Measurements from ENCODE around the gene ANKMY1.

Gene ANKMY1

GRCh38 chr2:240560480-240561324 is 2.9 kb upstream of the ANKMY1 start (continued):
- peak; percentile 51 for TF ChIP-seq PATZ1 (tag by site-specific recombination; IDR thresholded peaks at IDR 0.05)
- peak; percentile 79 for TF ChIP-seq KLF10 (tag by site-specific recombination; IDR thresholded peaks at IDR 0.05)
- 0 out of 2 replicates have a peak, but pooled peaks have one; percentile 23 for TF ChIP-seq ZNF394 (tag by site-specific recombination; IDR thresholded peaks at IDR 0.05; ENCODE audit: borderline replicate concordance)
- 0 out of 2 replicates have a peak, but pooled peaks have one; percentile 16 for TF ChIP-seq ZEB2 (tag by site-specific recombination; IDR thresholded peaks at IDR 0.05)
- TF ChIP-seq ZBTB20 (tag by site-specific recombination; IDR thresholded peaks at IDR 0.05), result peak; percentile 10; the same call in 1 of the 2 replicates
- TF ChIP-seq ZNF548 (tag by site-specific recombination; IDR thresholded peaks at IDR 0.05), result no peak
- peak; percentile 92; the same call in 1 of the 2 replicates for TF ChIP-seq ZFP69B (tag by site-specific recombination; IDR thresholded peaks at IDR 0.05)
- peak; percentile 97 for TF ChIP-seq KLF9 (tag by site-specific recombination; IDR thresholded peaks at IDR 0.05; ENCODE audit: low read depth)
- TF ChIP-seq ZNF600 (tag by site-specific recombination; IDR thresholded peaks at IDR 0.05), result no peak
- TF ChIP-seq ZNF202 (tag by site-specific recombination; IDR thresholded peaks at IDR 0.05; ENCODE audit: borderline replicate concordance), result no peak
- TF ChIP-seq ZNF555 (tag by site-specific recombination; conservative IDR thresholded peaks at IDR 0.05), result no peak
- peak; percentile 84 for TF ChIP-seq ZSCAN30 (tag by site-specific recombination; IDR thresholded peaks at IDR 0.05)
- TF ChIP-seq CTCF (tag by site-specific recombination; IDR thresholded peaks at IDR 0.05), result peak; percentile 49; the same call in 1 of the 2 replicates
- TF ChIP-seq ZNF404 (tag by site-specific recombination; IDR thresholded peaks at IDR 0.05), result no peak
- no peak for TF ChIP-seq ZNF514 (tag by site-specific recombination; IDR thresholded peaks at IDR 0.05)

DNA sequence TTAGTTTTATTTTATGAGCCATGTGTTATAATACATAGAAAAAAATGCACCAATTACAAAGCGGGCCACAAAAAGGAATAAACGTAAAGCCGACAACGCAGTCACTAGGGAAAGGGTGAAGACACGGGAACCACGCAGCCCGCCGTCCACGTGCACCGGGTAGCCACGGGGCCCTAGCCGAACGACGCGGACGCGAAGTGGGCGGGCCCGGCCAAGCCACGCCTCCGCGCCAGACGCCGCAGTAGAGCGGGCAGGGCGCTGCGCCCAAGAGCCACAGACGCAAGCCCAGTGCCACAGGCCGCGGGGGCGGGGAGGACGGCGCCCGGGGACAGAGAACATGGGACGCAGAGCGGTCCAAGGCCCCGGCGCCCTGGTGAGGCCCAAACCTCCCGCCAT is 2.3 kb upstream of the ANKMY1 start, which contains the start of gene DUSP28:
Gene DUSP28, plus strand, starts transcription at position 274 of the 396 bp plus-strand sequence. CDS start 328 bp downstream, outside the sequence.
- H3K9me3 ChIP-seq (ENCODE audit: control insufficient read depth, insufficient read depth, low read depth, low read length), result no peaks in the 10 kb centered on the region
- H3K36me3 ChIP-seq (ENCODE audit: control insufficient read depth in 2 of 2, insufficient read depth in 1 of 2, low read length in 2 of 2), result peaks cover 0 to 29% of the 10 kb centered on the region in 2 experiments; a peak in 1 of 3 replicates
- CTCF ChIA-PET, result interaction anchor here (0.7 kb wide), 1 partner anchor 109 kb away, joined by 3 read pairs; no protein-coding TSS in a partner anchor
- POLR2A ChIA-PET, result interaction anchor here (1.8 kb wide), 1 partner anchor 26 kb away, joined by 53 read pairs; the partner anchor contains the start of gene CAPN10
- peaks cover 5% of the 10 kb centered on the region for H3K4me1 ChIP-seq (ENCODE audit: control insufficient read depth, insufficient read depth, low read length)
- peak within 1 kb of the TSS; percentile 90 for H3K27ac ChIP-seq (ENCODE audit: extremely low read depth, low read depth, low read length)
- H3K4me3 ChIP-seq (ENCODE audit: low read depth, low read length), result peak within 1 kb of the TSS; percentile 64
- TF ChIP-seq OVOL3 (tag by site-specific recombination; IDR thresholded peaks at IDR 0.05), result no peak
- TF ChIP-seq, protein P1, sequence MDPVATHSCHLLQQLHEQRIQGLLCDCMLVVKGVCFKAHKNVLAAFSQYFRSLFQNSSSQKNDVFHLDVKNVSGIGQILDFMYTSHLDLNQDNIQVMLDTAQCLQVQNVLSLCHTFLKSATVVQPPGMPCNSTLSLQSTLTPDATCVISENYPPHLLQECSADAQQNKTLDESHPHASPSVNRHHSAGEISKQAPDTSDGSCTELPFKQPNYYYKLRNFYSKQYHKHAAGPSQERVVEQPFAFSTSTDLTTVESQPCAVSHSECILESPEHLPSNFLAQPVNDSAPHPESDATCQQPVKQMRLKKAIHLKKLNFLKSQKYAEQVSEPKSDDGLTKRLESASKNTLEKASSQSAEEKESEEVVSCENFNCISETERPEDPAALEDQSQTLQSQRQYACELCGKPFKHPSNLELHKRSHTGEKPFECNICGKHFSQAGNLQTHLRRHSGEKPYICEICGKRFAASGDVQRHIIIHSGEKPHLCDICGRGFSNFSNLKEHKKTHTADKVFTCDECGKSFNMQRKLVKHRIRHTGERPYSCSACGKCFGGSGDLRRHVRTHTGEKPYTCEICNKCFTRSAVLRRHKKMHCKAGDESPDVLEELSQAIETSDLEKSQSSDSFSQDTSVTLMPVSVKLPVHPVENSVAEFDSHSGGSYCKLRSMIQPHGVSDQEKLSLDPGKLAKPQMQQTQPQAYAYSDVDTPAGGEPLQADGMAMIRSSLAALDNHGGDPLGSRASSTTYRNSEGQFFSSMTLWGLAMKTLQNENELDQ (tag by site-specific recombination; IDR thresholded peaks at IDR 0.05; ENCODE audit: low read depth), result no peak
- no peak for TF ChIP-seq ZNF561 (tag by site-specific recombination; IDR thresholded peaks at IDR 0.05; ENCODE audit: borderline replicate concordance)
- TF ChIP-seq SCRT2 (tag by site-specific recombination; IDR thresholded peaks at IDR 0.05), result 0 out of 2 replicates have a peak, but pooled peaks have one; percentile 12
- TF ChIP-seq PATZ1 (tag by site-specific recombination; IDR thresholded peaks at IDR 0.05), result peak; percentile 78
- TF ChIP-seq MEIS1 (CRISPR knock-in tag; IDR thresholded peaks at IDR 0.05; ENCODE audit: borderline replicate concordance), result no peak
- TF ChIP-seq ZNF335 (tag by site-specific recombination; conservative IDR thresholded peaks at IDR 0.05), result peak; percentile 39; the same call in 1 of the 2 replicates
- no peak for TF ChIP-seq ZNF184 (tag by site-specific recombination; IDR thresholded peaks at IDR 0.05)
- TF ChIP-seq KLF8 (tag by site-specific recombination; IDR thresholded peaks at IDR 0.05), result peak; percentile 69; the same call in 1 of the 2 replicates
- no peak for TF ChIP-seq REST (tag by site-specific recombination; IDR thresholded peaks at IDR 0.05)

Measured in HEK293 (cell line).